GM23338 (cell line): ENCODE data around the gene MFN1. TPM values are rescaled to one million over a fixed set of nuclear protein-coding genes. Genes with fewer than 3 reads are reported as not detected.

ENCODE experiments used
- ATAC-seq: fragments of 200-7000 bp; cut with Tn5 transposase; 3 replicates; pipeline ENCODE4 v1.9.1; 2020
- DNase-seq: peaks from one replicate; pipeline ENCODE4 v3.0.0-alpha.2; 2015; ENCODE audit warnings: low spot score
- H2AFZ ChIP-seq: fragments of 200-600 bp; sonication (generic); 2 replicates; pipeline ENCODE4 v1.8.0; 2016; ENCODE audit warnings: antibody characterized with exemption, mild to moderate bottlenecking, moderate library complexity
- H3F3A ChIP-seq: fragments of 200-600 bp; sonication (generic); replicated peaks from 2 replicates; pipeline ENCODE4 v1.8.0; 2017; ENCODE audit warnings: antibody characterized with exemption, mixed run types, low read depth
- H3K27ac ChIP-seq: fragments of 200-600 bp; sonication (generic); 2 replicates; pipeline ENCODE4 v1.6.1; 2016; ENCODE audit warnings: low read depth
- H3K27me3 ChIP-seq: fragments of 200-600 bp; sonication (generic); 2 replicates; pipeline ENCODE4 v1.8.0; 2016; ENCODE audit warnings: mild to moderate bottlenecking, mixed run types, moderate library complexity; ENCODE audit not compliant: insufficient read depth
- H3K36me3 ChIP-seq: fragments of 200-600 bp; sonication (generic); 2 replicates; pipeline ENCODE4 v1.8.0; 2016; ENCODE audit warnings: mild to moderate bottlenecking; ENCODE audit not compliant: insufficient read depth
- H3K4me1 ChIP-seq: fragments of 200-600 bp; sonication (generic); 2 replicates; pipeline ENCODE4 v1.8.0; 2016; ENCODE audit warnings: mild to moderate bottlenecking, moderate library complexity; ENCODE audit not compliant: insufficient read depth
- H3K4me2 ChIP-seq: fragments of 200-600 bp; sonication (generic); 2 replicates; pipeline ENCODE4 v1.7.1; 2017; ENCODE audit warnings: mixed run types
- H3K4me3 ChIP-seq: fragments of 200-600 bp; sonication (generic); 2 replicates; pipeline ENCODE4 v1.6.1; 2016; ENCODE audit warnings: mixed run types
- H3K79me2 ChIP-seq: fragments of 200-600 bp; sonication (generic); replicated peaks from 2 replicates; pipeline ENCODE4 v1.8.0; 2017; ENCODE audit warnings: mild to moderate bottlenecking; ENCODE audit not compliant: insufficient read depth
- H3K9me2 ChIP-seq: fragments of 200-600 bp; sonication (generic); 2 replicates; pipeline ENCODE4 v1.8.0; 2017; ENCODE audit not compliant: insufficient read depth
- H4K20me1 ChIP-seq: fragments of 200-600 bp; sonication (generic); replicated peaks from 2 replicates; pipeline ENCODE4 v1.8.0; 2017; ENCODE audit warnings: mild to moderate bottlenecking; ENCODE audit not compliant: insufficient read depth
- H3K27ac Mint-ChIP-seq: 2 replicates; pipeline ENCODE4 v1.8.0; 2020; ENCODE audit warnings: inconsistent platforms, mild to moderate bottlenecking, moderate library complexity, mixed read lengths
- H3K27me3 Mint-ChIP-seq: 3 replicates; pipeline ENCODE4 v1.8.0; 2022; ENCODE audit warnings: low read depth, mild to moderate bottlenecking, moderate library complexity, mixed read lengths, inconsistent platforms; ENCODE audit not compliant: insufficient read depth, poor library complexity
- H3K36me3 Mint-ChIP-seq: 3 replicates; pipeline ENCODE4 v1.8.0; 2021; ENCODE audit warnings: low read depth, mild to moderate bottlenecking, inconsistent platforms, moderate library complexity, mixed read lengths
- H3K4me1 Mint-ChIP-seq: 3 replicates; pipeline ENCODE4 v1.8.0; 2020; ENCODE audit warnings: mild to moderate bottlenecking, inconsistent platforms, mixed read lengths
- H3K4me3 Mint-ChIP-seq: 3 replicates; pipeline ENCODE4 v1.8.0; 2021; ENCODE audit warnings: moderate library complexity, mild to moderate bottlenecking, inconsistent platforms, mixed read lengths
- H3K9me3 Mint-ChIP-seq: 3 replicates; pipeline ENCODE4 v1.8.0; 2020; ENCODE audit warnings: moderate library complexity, mild to moderate bottlenecking, inconsistent platforms, mixed read lengths
- CREB1 ChIP-seq: fragments of 250-450 bp; sonication (Bioruptor Pico); IDR thresholded peaks from 2 replicates; pipeline ENCODE4 v1.5.0; 2020; ENCODE audit warnings: low read depth, mild to moderate bottlenecking, moderate library complexity
- EZH2 ChIP-seq: fragments of 200-600 bp; sonication (generic); IDR thresholded peaks from one replicate; pipeline ENCODE4 v1.8.0; 2017; ENCODE audit warnings: antibody characterized with exemption, mild to moderate bottlenecking, low read depth; ENCODE audit not compliant: unreplicated experiment
- EZH2phosphoT487 ChIP-seq: fragments of 200-600 bp; sonication (generic); IDR thresholded peaks from one replicate; pipeline ENCODE4 v1.8.1; 2018; ENCODE audit warnings: antibody characterized with exemption; ENCODE audit not compliant: unreplicated experiment
- JUNB ChIP-seq: IDR thresholded peaks from one replicate; pipeline ENCODE4 v1.6.1; 2016; ENCODE audit warnings: antibody characterized with exemption; ENCODE audit not compliant: unreplicated experiment
- POLR2AphosphoS5 ChIP-seq: IDR thresholded peaks from 2 replicates; pipeline ENCODE4 v1.6.1; 2016; ENCODE audit warnings: antibody characterized with exemption, low read depth
- STAT1 ChIP-seq: IDR thresholded peaks from one replicate; pipeline ENCODE4 v1.6.1; 2016; ENCODE audit warnings: antibody characterized with exemption; ENCODE audit not compliant: unreplicated experiment
- ZNF114 ChIP-seq: fragments of 250-450 bp; sonication (Bioruptor Pico); IDR thresholded peaks from 2 replicates; pipeline ENCODE4 v1.5.0; 2020; ENCODE audit warnings: mild to moderate bottlenecking, moderate library complexity
- ZNF331 ChIP-seq: fragments of 250-450 bp; sonication (Bioruptor Pico); IDR thresholded peaks from 2 replicates; pipeline ENCODE4 v1.5.0; 2020; ENCODE audit warnings: low read depth, mild to moderate bottlenecking, moderate library complexity
- polyA plus RNA-seq: library from polyadenylated mRNA; unstranded; fragments of >200 nt; fragmentation: Nextera tagmentation; extraction: Ambion mirVana; gene quantifications from 2 replicates; pipeline ENCODE4 v1.2.1, GENCODE V29; 2016
- total RNA-seq: library from RNA; depleted of rRNA; stranded (reverse); fragments of >200 nt; shearing (Covaris generic); gene quantifications from 2 replicates; pipeline ENCODE4 v1.2.3, GENCODE V29; 2014
- TF ChIP-seq, protein P1 (sequence below): fragments of 250-450 bp; sonication (Bioruptor Pico); IDR thresholded peaks from 2 replicates; pipeline ENCODE4 v1.5.0; 2020; ENCODE audit warnings: mild to moderate bottlenecking, moderate library complexity
- TF ChIP-seq, protein P2 (sequence below): IDR thresholded peaks from 2 replicates; pipeline ENCODE4 v1.6.1; 2016; ENCODE audit warnings: antibody characterized with exemption
- TF ChIP-seq, protein P3 (sequence below): IDR thresholded peaks from one replicate; pipeline ENCODE4 v1.6.1; 2018; ENCODE audit warnings: antibody characterized with exemption; ENCODE audit not compliant: unreplicated experiment

Gene MFN1
- total and polyA plus RNA-seq, 2 experiments from 2014 or later = 16.1 to 36.2 TPM

DNA sequence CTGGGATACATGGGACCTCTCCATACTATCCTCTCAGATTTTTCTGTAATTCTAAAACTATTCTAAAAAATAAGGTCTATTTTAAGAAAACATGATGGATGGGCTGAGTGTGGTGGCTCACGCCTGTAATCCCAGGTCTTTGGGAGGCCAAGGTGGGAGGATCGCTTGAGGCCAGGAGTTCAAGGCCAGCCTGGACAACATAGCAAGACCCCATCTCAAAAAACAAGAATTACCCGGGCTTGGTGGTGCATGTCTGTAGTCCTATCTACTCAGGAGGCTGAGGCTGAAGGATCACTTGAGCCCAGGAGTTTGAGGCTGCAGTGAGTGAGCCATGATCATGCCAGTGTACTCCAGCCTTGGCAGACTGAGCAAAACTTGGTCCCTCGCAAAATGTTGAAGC, 15.3 kb upstream of the MFN1 start:
- no peaks in the 10 kb centered on the region for H3K4me1 ChIP-seq
- H3K4me3 ChIP-seq = no peak overlapping the region
- Mint-ChIP-seq H3K27me3 (no peaks in the 10 kb centered on the region), H3K9me3 (no peaks in the 10 kb centered on the region), H3K27ac (no peak overlapping the region), H3K4me1 (no peaks in the 10 kb centered on the region), H3K36me3 (peaks cover 84% of the 10 kb centered on the region), H3K4me3 (no peak overlapping the region)
- no peak overlapping the region for H3K27ac ChIP-seq
- no peaks in the 10 kb centered on the region for H3K9me2 ChIP-seq
- no peaks in the 10 kb centered on the region for H3K27me3 ChIP-seq
- H4K20me1 ChIP-seq = peaks cover 17% of the 10 kb centered on the region
- ATAC-seq (no peak), DNase-seq (no peak)
- no peaks in the 10 kb centered on the region for H3F3A ChIP-seq
- H3K36me3 ChIP-seq = peaks cover 57% of the 10 kb centered on the region
- peaks cover 17% of the 10 kb centered on the region for H3K79me2 ChIP-seq
- no peak for TF ChIP-seq POLR2AphosphoS5
- TF ChIP-seq, protein P1, sequence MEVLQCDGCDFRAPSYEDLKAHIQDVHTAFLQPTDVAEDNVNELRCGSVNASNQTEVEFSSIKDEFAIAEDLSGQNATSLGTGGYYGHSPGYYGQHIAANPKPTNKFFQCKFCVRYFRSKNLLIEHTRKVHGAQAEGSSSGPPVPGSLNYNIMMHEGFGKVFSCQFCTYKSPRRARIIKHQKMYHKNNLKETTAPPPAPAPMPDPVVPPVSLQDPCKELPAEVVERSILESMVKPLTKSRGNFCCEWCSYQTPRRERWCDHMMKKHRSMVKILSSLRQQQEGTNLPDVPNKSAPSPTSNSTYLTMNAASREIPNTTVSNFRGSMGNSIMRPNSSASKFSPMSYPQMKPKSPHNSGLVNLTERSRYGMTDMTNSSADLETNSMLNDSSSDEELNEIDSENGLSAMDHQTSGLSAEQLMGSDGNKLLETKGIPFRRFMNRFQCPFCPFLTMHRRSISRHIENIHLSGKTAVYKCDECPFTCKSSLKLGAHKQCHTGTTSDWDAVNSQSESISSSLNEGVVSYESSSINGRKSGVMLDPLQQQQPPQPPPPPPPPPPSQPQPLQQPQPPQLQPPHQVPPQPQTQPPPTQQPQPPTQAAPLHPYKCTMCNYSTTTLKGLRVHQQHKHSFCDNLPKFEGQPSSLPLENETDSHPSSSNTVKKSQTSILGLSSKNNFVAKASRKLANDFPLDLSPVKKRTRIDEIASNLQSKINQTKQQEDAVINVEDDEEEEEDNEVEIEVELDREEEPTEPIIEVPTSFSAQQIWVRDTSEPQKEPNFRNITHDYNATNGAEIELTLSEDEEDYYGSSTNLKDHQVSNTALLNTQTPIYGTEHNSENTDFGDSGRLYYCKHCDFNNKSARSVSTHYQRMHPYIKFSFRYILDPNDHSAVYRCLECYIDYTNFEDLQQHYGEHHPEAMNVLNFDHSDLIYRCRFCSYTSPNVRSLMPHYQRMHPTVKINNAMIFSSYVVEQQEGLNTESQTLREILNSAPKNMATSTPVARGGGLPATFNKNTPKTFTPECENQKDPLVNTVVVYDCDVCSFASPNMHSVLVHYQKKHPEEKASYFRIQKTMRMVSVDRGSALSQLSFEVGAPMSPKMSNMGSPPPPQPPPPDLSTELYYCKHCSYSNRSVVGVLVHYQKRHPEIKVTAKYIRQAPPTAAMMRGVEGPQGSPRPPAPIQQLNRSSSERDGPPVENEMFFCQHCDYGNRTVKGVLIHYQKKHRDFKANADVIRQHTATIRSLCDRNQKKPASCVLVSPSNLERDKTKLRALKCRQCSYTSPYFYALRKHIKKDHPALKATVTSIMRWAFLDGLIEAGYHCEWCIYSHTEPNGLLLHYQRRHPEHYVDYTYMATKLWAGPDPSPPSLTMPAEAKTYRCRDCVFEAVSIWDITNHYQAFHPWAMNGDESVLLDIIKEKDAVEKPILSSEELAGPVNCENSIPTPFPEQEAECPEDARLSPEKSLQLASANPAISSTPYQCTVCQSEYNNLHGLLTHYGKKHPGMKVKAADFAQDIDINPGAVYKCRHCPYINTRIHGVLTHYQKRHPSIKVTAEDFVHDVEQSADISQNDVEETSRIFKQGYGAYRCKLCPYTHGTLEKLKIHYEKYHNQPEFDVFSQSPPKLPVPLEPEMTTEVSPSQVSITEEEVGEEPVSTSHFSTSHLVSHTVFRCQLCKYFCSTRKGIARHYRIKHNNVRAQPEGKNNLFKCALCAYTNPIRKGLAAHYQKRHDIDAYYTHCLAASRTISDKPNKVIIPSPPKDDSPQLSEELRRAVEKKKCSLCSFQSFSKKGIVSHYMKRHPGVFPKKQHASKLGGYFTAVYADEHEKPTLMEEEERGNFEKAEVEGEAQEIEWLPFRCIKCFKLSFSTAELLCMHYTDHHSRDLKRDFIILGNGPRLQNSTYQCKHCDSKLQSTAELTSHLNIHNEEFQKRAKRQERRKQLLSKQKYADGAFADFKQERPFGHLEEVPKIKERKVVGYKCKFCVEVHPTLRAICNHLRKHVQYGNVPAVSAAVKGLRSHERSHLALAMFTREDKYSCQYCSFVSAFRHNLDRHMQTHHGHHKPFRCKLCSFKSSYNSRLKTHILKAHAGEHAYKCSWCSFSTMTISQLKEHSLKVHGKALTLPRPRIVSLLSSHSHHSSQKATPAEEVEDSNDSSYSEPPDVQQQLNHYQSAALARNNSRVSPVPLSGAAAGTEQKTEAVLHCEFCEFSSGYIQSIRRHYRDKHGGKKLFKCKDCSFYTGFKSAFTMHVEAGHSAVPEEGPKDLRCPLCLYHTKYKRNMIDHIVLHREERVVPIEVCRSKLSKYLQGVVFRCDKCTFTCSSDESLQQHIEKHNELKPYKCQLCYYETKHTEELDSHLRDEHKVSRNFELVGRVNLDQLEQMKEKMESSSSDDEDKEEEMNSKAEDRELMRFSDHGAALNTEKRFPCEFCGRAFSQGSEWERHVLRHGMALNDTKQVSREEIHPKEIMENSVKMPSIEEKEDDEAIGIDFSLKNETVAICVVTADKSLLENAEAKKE (CRISPR knock-in tag) = no peak
- TF ChIP-seq EZH2 = no peak
- H3K4me2 ChIP-seq = no peak overlapping the region
- H2AFZ ChIP-seq = no peak overlapping the region

DNA sequence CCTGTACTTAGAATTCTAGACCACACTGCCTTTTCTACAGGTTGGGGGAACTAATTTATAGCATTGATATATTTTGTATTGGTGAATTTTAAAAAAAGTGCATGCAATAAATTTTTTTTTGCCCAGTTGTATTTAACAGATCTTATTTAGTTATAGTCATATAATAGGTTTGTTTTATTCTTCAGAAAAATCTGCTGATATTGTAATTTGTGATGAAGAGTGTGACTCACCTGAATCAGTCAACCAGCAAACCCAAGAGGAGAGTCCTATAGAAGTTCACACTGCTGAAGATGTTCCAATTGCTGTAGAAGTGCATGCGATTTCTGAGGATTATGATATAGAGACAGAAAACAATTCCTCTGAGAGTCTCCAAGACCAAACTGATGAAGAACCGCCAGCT, 14.4 kb upstream of the MFN1 start:
- no peak overlapping the region for H3K27ac Mint-ChIP-seq
- DNase-seq (no peak), ATAC-seq (no peak)
- no peaks in the 10 kb centered on the region for H3K4me1 Mint-ChIP-seq
- H2AFZ ChIP-seq = no peak overlapping the region
- H3K4me1 ChIP-seq = no peaks in the 10 kb centered on the region
- H3K36me3 ChIP-seq = peaks cover 57% of the 10 kb centered on the region
- peaks cover 18% of the 10 kb centered on the region for H4K20me1 ChIP-seq
- no peak overlapping the region for H3K27ac ChIP-seq
- no peak overlapping the region for H3K4me2 ChIP-seq
- H3K4me3 Mint-ChIP-seq = no peak overlapping the region
- H3F3A ChIP-seq = no peaks in the 10 kb centered on the region
- H3K36me3 Mint-ChIP-seq = peaks cover 85% of the 10 kb centered on the region
- no peaks in the 10 kb centered on the region for H3K27me3 ChIP-seq
- H3K4me3 ChIP-seq = no peak overlapping the region
- H3K9me3 Mint-ChIP-seq = no peaks in the 10 kb centered on the region
- H3K9me2 ChIP-seq = no peaks in the 10 kb centered on the region
- 0 out of 2 replicates have a peak, but pooled peaks cover 9% of the 10 kb centered on the region for H3K79me2 ChIP-seq
- no peaks in the 10 kb centered on the region for H3K27me3 Mint-ChIP-seq
- TF ChIP-seq EZH2 (no peak), EZH2phosphoT487 (no peak), JUNB (no peak), POLR2AphosphoS5 (no peak), ZNF331 (no peak), CREB1 (CRISPR knock-in tag) (no peak), ZNF114 (CRISPR knock-in tag) (no peak), STAT1 (no peak)
- TF ChIP-seq, protein P2, sequence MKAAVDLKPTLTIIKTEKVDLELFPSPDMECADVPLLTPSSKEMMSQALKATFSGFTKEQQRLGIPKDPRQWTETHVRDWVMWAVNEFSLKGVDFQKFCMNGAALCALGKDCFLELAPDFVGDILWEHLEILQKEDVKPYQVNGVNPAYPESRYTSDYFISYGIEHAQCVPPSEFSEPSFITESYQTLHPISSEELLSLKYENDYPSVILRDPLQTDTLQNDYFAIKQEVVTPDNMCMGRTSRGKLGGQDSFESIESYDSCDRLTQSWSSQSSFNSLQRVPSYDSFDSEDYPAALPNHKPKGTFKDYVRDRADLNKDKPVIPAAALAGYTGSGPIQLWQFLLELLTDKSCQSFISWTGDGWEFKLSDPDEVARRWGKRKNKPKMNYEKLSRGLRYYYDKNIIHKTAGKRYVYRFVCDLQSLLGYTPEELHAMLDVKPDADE = no peak
- TF ChIP-seq, protein P3, sequence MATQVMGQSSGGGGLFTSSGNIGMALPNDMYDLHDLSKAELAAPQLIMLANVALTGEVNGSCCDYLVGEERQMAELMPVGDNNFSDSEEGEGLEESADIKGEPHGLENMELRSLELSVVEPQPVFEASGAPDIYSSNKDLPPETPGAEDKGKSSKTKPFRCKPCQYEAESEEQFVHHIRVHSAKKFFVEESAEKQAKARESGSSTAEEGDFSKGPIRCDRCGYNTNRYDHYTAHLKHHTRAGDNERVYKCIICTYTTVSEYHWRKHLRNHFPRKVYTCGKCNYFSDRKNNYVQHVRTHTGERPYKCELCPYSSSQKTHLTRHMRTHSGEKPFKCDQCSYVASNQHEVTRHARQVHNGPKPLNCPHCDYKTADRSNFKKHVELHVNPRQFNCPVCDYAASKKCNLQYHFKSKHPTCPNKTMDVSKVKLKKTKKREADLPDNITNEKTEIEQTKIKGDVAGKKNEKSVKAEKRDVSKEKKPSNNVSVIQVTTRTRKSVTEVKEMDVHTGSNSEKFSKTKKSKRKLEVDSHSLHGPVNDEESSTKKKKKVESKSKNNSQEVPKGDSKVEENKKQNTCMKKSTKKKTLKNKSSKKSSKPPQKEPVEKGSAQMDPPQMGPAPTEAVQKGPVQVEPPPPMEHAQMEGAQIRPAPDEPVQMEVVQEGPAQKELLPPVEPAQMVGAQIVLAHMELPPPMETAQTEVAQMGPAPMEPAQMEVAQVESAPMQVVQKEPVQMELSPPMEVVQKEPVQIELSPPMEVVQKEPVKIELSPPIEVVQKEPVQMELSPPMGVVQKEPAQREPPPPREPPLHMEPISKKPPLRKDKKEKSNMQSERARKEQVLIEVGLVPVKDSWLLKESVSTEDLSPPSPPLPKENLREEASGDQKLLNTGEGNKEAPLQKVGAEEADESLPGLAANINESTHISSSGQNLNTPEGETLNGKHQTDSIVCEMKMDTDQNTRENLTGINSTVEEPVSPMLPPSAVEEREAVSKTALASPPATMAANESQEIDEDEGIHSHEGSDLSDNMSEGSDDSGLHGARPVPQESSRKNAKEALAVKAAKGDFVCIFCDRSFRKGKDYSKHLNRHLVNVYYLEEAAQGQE = no peak
